HS-27A (cell line): Measurements from ENCODE around the gene PLEKHD1.
"Not testable (repeated sequence)": the region's sequence is repeated elsewhere in the genome, so short reads cannot be mapped to it uniquely, and the experiment has no call there.

Experiments
- DNase-seq: peaks from one replicate; pipeline ENCODE4 v3.0.0-alpha.2; 2012; ENCODE audit warnings: low read depth, missing footprints

Gene PLEKHD1

GRCh38 chr14:69484444-69485314 is at the start of gene PLEKHD1:
PLEKHD1 (plus strand) TSS chr14:69484728; CDS start chr14:69484966, 238 bp downstream.
- no peak for DNase-seq

DNA sequence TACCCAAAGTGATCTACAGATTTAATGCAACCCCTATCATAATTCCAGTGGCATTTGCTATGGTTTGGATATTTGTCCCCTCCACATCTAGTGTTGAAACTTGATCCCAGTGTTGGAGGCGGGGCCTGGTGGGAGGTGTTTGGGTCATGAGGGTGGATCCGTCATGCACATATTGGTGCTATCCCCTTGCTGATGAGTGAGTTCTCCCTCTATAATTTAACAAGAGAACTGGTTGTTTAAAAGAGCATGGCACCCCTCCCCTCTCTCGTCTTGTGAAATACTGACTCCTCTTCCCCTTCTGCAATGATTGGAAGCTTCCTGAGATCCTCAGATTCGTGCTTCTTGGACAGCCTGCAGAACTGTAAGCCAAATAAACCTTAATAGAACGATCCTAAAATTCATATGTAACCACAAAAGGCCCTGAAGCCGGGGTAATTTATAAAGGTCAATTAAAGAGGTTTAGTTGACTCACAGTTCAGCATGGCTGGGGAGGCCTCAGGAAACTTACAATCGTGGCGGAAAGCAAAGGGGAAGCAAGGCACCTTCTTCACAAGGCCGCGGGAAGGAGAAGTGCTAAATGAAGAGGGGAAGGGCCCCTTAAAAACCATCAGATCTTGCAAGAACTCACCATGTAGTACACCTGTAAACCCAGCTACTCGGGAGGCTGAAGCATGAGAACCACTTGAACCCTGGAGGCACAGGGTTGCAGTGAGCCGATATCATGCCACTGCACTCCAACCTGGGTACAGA is 44.8 kb upstream of the PLEKHD1 start:
- no peak for DNase-seq

- no peak for DNase-seq
These were observed 42.6 kb upstream of the PLEKHD1 start for GRCh38 chr14:69441948-69442347.

DNA sequence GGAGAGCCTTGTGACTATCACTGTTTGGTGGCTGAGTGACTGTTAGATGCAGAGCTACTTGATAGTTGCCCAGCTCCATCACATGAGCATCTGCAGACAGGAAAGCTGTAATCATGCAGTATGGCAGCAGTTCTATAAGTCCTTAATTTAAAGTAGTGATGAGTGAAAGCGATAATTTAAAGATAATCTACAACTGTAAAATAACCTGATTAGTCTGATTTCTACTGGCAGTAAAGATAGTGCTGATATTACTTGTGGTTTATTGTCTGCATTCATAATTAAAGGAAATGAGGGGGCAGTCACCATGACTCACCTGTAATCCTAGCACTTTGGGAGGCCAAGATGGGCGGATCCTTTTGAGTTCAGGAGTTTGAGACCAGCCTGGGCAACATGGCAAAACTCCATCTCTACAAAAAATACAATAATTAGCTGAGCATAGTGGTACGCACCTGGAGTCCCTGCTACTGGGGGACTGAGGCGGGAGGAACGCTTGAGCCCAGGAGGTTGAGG is 41.2 kb upstream of the PLEKHD1 start:
- DNase-seq = no peak

DNA sequence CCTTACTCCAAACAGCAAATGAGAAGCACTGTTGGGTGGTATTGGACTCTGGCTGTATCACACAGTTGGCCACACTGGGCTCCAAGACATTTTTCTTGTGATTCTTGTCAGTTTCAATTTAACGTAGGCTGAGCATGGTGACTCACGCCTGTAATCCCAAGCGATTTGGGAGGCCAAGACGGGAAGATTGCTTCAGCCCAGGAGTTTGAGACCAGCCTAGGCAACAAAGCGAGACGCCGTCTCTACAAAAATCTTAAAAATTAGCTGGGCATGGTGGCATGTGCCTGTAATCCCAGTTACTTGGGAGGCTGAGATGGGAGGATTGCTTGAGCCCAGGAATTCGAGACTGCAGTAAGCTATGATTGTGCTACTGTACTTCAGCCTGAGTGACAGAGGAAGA is 35.3 kb upstream of the PLEKHD1 start:
- DNase-seq = no peak

- DNase-seq = no peak
These were observed 32.6 kb upstream of the PLEKHD1 start for GRCh38 chr14:69451941-69452340.

GRCh38 chr14:69458350-69458749 is 26.2 kb upstream of the PLEKHD1 start:
- DNase-seq = no peak

DNA sequence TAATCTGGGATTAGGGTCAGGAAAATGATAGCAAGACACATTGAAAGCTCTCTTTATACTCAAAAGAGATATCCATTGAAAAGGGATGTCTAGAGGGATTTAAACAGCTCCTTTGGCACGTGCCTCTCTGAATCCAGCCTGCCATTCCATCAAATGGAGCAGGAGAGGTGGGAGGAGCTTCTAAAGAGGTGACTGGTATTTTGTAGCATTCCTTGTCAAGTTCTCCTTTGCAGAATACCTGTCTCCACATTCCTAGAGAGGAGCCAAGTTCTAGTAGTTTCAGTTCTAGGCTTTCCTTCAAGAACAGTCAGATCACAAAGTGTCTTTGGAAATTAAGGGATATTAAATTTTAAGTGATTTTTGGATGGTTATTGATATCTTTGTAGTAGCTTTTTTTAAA is 25.4 kb upstream of the PLEKHD1 start:
- DNase-seq = no peak

- peak; percentile 58 for DNase-seq
These were observed 24.3 kb upstream of the PLEKHD1 start for GRCh38 chr14:69460093-69460701.

- no peak for DNase-seq
These were observed 20.1 kb upstream of the PLEKHD1 start for GRCh38 chr14:69464379-69464778.

GRCh38 chr14:69464829-69465228 is 19.7 kb upstream of the PLEKHD1 start:
- peak; percentile 88 for DNase-seq

- DNase-seq = no peak
These were observed 15.6 kb upstream of the PLEKHD1 start for GRCh38 chr14:69468949-69469348.

- no peak for DNase-seq
These were observed 13.1 kb upstream of the PLEKHD1 start for GRCh38 chr14:69471436-69471835.

DNA sequence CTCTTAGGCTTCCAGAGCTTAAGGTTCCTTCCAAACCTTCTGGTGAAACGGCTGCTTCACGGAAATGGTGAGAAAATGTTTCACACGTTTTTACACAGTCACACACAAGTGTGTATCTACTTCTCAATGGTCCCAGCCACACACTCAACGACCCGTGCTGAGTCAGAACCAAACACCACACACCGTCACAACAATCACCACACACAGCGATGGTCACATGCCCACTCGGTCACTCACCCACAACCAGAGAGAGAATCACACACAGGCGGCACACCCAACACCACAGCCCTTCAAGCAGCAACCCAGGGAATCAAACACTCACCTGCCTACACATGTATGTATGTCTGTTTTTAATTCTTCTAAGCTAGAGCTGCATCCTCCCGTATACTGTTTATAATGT is 12.6 kb upstream of the PLEKHD1 start:
- DNase-seq = no peak

DNA sequence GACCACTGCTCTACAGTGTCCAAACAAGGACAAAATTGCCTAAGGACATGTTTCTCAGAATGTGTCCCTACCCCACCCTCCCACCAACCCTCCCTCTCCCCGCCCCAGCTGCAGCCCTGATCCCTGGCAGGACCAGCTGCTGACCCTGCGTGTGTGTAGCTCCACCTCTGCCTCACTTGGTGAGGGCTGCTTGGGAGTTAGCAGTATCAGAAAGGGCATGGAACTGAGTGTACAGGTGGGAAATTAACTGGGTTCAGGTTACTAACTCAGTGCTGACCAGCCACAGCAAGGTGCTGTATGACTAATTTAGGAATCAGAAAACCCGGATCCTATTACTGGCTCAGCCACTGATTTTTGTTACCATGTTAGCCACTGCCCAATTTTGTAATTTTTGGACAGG is 11.3 kb upstream of the PLEKHD1 start:
- DNase-seq = no peak

- DNase-seq = no peak
These were observed 10.6 kb upstream of the PLEKHD1 start for GRCh38 chr14:69473946-69474345.

GRCh38 chr14:69475194-69475818 is 9.2 kb upstream of the PLEKHD1 start:
- DNase-seq = no peak

DNA sequence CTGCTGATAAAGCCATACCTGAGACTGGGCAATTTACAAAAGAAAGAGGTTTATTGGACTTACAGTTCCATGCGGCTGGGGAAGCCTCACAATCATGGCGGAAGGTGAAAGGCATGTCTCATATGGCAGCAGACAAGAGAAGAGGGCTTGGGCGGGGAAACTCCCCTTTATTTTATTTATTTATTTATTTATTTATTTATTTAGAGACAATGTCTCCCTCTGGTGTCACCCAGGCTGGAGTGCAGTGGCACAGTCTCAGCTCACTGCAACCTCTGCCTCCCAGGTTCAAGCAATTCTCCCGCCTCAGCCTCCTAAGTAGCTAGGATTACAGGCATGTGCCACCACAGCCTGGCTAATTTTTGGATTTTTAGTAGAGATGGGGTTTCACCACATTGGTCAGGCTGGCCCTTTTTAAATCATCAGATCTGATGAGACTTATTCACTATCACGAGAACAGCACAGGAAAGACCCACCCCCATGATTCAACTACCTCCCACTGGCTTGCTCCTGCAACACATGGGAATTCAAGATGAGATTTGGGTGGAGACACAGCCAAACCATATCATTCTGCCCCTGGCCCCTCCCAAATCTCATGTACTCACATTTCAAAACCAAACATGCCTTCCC is 7.6 kb upstream of the PLEKHD1 start:
- DNase-seq = not testable (repeated sequence)

DNA sequence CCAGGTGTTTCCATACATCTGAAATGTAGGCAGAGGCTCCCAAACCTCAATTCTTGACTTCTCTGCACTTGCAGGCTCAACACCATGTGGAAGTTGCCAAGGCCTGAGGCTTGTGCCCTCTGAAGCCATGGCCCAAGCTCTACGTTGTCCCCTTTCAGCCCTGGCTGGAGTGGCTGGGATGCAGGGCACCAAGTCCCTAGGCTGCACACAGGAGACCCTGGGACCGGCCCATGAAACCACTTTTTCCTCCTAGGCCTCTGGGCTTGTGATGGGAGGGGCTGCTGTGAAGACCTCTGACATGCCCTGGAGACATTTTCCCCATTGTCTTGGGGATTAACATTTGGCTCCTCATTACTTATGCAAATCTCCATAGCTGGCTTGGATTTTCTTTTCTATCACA is 6.5 kb upstream of the PLEKHD1 start:
- DNase-seq = not testable (repeated sequence)

GRCh38 chr14:69479696-69480095 is 4.8 kb upstream of the PLEKHD1 start:
- no peak for DNase-seq

- no peak for DNase-seq
These were observed 4.4 kb upstream of the PLEKHD1 start for GRCh38 chr14:69480136-69480535.
